Fibroblast of pulmonary artery (primary cell): ENCODE data around the gene NFE2L1.
A peak's percentile ranks its signal among the peaks of the same experiment; 100 is the strongest.
"Not testable (repeated sequence)": the region's sequence is repeated elsewhere in the genome, so short reads cannot be mapped to it uniquely, and the experiment has no call there.

ENCODE experiments used
- DNase-seq: peaks from one replicate; pipeline ENCODE4 v3.0.0-alpha.2; 2010; ENCODE audit warnings: low read depth
- H3K4me3 ChIP-seq: replicated peaks from 2 replicates; pipeline ENCODE4 v1.5.1; 2011; ENCODE audit warnings: low read depth, mild to moderate bottlenecking, control low read depth, low read length, moderate library complexity
- CTCF ChIP-seq: IDR thresholded peaks from 2 replicates; pipeline ENCODE4 v1.5.1; 2011; ENCODE audit warnings: mild to moderate bottlenecking, control low read depth, low read length, inconsistent platforms; ENCODE audit errors: missing control alignments

Gene NFE2L1

GRCh38 chr17:48047741-48048383 is at the start of gene NFE2L1:
TSS of gene NFE2L1 (plus strand) at chr17:48048359. CDS start at chr17:48051119, 2,760 bp downstream.
- peak; percentile 100 for DNase-seq
- H3K4me3 ChIP-seq: peak within 1 kb of the TSS; percentile 91
- TF ChIP-seq CTCF: no peak

GRCh38 chr17:47999582-47999981 is 48.6 kb upstream of the NFE2L1 start:
- TF ChIP-seq CTCF: no peak
- DNase-seq: no peak
- H3K4me3 ChIP-seq: no peak overlapping the region

- no peak for DNase-seq
- H3K4me3 ChIP-seq: no peak overlapping the region
- TF ChIP-seq CTCF: no peak
These were observed 47.0 kb upstream of the NFE2L1 start for GRCh38 chr17:48001197-48001596.

GRCh38 chr17:48001657-48002056 is 46.5 kb upstream of the NFE2L1 start:
- DNase-seq, H3K4me3 ChIP-seq: not testable (repeated sequence)

GRCh38 chr17:48002266-48002915 is 45.8 kb upstream of the NFE2L1 start:
- no peak for TF ChIP-seq CTCF
- H3K4me3 ChIP-seq: no peak overlapping the region
- DNase-seq: peak; percentile 80

GRCh38 chr17:48002916-48003416 is 45.2 kb upstream of the NFE2L1 start:
- TF ChIP-seq CTCF: no peak
- H3K4me3 ChIP-seq: no peak overlapping the region
- no peak for DNase-seq

- DNase-seq: no peak
- no peak overlapping the region for H3K4me3 ChIP-seq
- no peak for TF ChIP-seq CTCF
These were observed 44.6 kb upstream of the NFE2L1 start for GRCh38 chr17:48003417-48004151.
